HT-29 (cell line): ENCODE results near the gene GRIN2B. TPM values are rescaled to one million over a fixed set of nuclear protein-coding genes. Genes with fewer than 3 reads are reported as not detected.

Experiments used
- DNase-seq: peaks from one replicate; pipeline ENCODE4 v3.0.0-alpha.2; 2015; ENCODE audit warnings: low spot score
- total RNA-seq: library from RNA; depleted of rRNA; stranded (reverse); fragments of >200 nt; shearing (Covaris generic); gene quantifications from 2 replicates; pipeline ENCODE4 v1.2.3, GENCODE V29; 2014

Gene GRIN2B
- total RNA-seq, 1 experiment from 2014 or later: 0.08 TPM

- DNase-seq: no peak
Measured at GRCh38 chr12:13957576-13957975, 23.8 kb downstream of the GRIN2B start.

GRCh38 chr12:13956060-13956590, 25.3 kb downstream of the GRIN2B start:
- DNase-seq: no peak

GRCh38 chr12:13952096-13952495, 29.3 kb downstream of the GRIN2B start:
- no peak for DNase-seq

- DNase-seq: no peak
Measured at GRCh38 chr12:13950502-13950901, 30.9 kb downstream of the GRIN2B start.

- DNase-seq: no peak
Measured at GRCh38 chr12:13948621-13949020, 32.8 kb downstream of the GRIN2B start.

- no peak for DNase-seq
Measured at GRCh38 chr12:13947276-13947946, 34.0 kb downstream of the GRIN2B start.

GRCh38 chr12:13945641-13946040, 35.8 kb downstream of the GRIN2B start:
- DNase-seq: no peak

GRCh38 chr12:13945236-13945635, 36.2 kb downstream of the GRIN2B start:
- no peak for DNase-seq

GRCh38 chr12:13942826-13943225, 38.6 kb downstream of the GRIN2B start:
- DNase-seq: no peak

GRCh38 chr12:13941258-13942249, 39.8 kb downstream of the GRIN2B start:
- peak; percentile 90 for DNase-seq

- DNase-seq: no peak
Measured at GRCh38 chr12:13940335-13940865, 41.0 kb downstream of the GRIN2B start.

GRCh38 chr12:13937735-13938134, 43.7 kb downstream of the GRIN2B start:
- no peak for DNase-seq

GRCh38 chr12:13935169-13935568, 46.2 kb downstream of the GRIN2B start:
- no peak for DNase-seq
